OCI-LY7 (cell line): ENCODE measurements around the gene UBC.
"Not testable (repeated sequence)": the region's sequence is repeated elsewhere in the genome, so short reads cannot be mapped to it uniquely, and the experiment has no call there.

Experiments
- CTCF ChIP-seq: fragments of 200-600 bp; sonication (generic); conservative IDR thresholded peaks from 2 replicates; pipeline ENCODE4 v1.5.1; 2014; ENCODE audit warnings: mild to moderate bottlenecking, antibody characterized with exemption, low read length, moderate library complexity, mixed read lengths
- EZH2phosphoT487 ChIP-seq: fragments of 200-600 bp; sonication (generic); IDR thresholded peaks from 2 replicates; pipeline ENCODE4 v1.6.1; 2018; ENCODE audit warnings: low read depth, borderline replicate concordance, mild to moderate bottlenecking, mixed run types, antibody characterized with exemption, low read length, moderate library complexity, mixed read lengths

- not testable (repeated sequence) for TF ChIP-seq CTCF, EZH2phosphoT487
These were observed 2.9 kb downstream of the UBC start for GRCh38 chr12:124911521-124911920.
